ENCODE measurements around the gene ADCY2.

ADCY2 gene

GRCh38 chr5:7615566-7616061, 219.7 kb downstream of the ADCY2 start:
- no peak for TF ChIP-seq CTCF (IDR thresholded peaks at IDR 0.05; ENCODE audit: insufficient read depth, low read length, missing control alignments)
- H3K4me3 ChIP-seq (ENCODE audit: low read depth, low read length) = no peak overlapping the region
- ChIA-PET CTCF (no interaction called here), POLR2A (no interaction called here)
- DNase-seq (ENCODE audit: low read depth, low spot score) = no peak

GRCh38 chr5:7616897-7617296, 221.0 kb downstream of the ADCY2 start:
- no peak for DNase-seq (ENCODE audit: low read depth, low spot score)
- TF ChIP-seq CTCF (IDR thresholded peaks at IDR 0.05; ENCODE audit: insufficient read depth, low read length, missing control alignments) = no peak
- H3K4me3 ChIP-seq (ENCODE audit: low read depth, low read length) = no peak overlapping the region
- POLR2A ChIA-PET = no interaction called here
- CTCF ChIA-PET = no interaction called here

- ChIA-PET CTCF (no interaction called here), POLR2A (no interaction called here)
- no peak overlapping the region for H3K4me3 ChIP-seq (ENCODE audit: low read depth, low read length)
- no peak for TF ChIP-seq CTCF (IDR thresholded peaks at IDR 0.05; ENCODE audit: insufficient read depth, low read length, missing control alignments)
- DNase-seq (ENCODE audit: low read depth, low spot score) = no peak
These were observed 226.6 kb downstream of the ADCY2 start for GRCh38 chr5:7622498-7622897.

- no peak for DNase-seq (ENCODE audit: low read depth, low spot score)
- no peak for TF ChIP-seq CTCF (IDR thresholded peaks at IDR 0.05; ENCODE audit: insufficient read depth, low read length, missing control alignments)
- POLR2A ChIA-PET = no interaction called here
- no peak overlapping the region for H3K4me3 ChIP-seq (ENCODE audit: low read depth, low read length)
- CTCF ChIA-PET = no interaction called here
These were observed 229.8 kb downstream of the ADCY2 start for GRCh38 chr5:7625740-7626139.

GRCh38 chr5:7628248-7628647, 232.3 kb downstream of the ADCY2 start:
- ChIA-PET POLR2A (no interaction called here), CTCF (no interaction called here)
- no peak overlapping the region for H3K4me3 ChIP-seq (ENCODE audit: low read depth, low read length)
- no peak for TF ChIP-seq CTCF (IDR thresholded peaks at IDR 0.05; ENCODE audit: insufficient read depth, low read length, missing control alignments)
- DNase-seq (ENCODE audit: low read depth, low spot score) = no peak

- no peak for TF ChIP-seq CTCF (IDR thresholded peaks at IDR 0.05; ENCODE audit: insufficient read depth, low read length, missing control alignments)
- ChIA-PET POLR2A (no interaction called here), CTCF (no interaction called here)
- H3K4me3 ChIP-seq (ENCODE audit: low read depth, low read length) = no peak overlapping the region
- no peak for DNase-seq (ENCODE audit: low read depth, low spot score)
These were observed 232.9 kb downstream of the ADCY2 start for GRCh38 chr5:7628820-7629219.

Measured in AG04449 (cell line).